ENCODE data around the gene SLFN12L. TPM values are rescaled to one million over a fixed set of nuclear protein-coding genes. Genes with fewer than 3 reads are reported as not detected.

Gene SLFN12L
- total RNA-seq, 1 experiment from 2014 or later = not detected

DNA sequence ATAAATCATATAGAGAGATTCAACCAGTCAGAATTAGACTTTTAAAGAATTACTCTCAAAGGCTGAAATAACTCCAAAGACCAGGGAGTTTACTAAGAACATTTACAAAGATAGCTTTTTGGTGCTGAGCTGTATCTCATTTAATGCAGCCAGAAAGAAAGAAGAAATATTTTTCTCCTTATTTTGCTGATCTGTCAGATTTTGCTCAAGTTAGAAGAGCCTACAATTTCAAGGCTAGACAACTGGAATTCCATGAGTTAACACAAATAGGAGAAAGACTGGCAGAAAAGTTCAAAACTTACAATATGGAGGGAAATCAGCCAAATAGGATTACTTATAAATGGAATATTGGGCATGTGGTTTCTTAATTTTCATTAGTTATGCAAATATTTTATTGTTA, 99.0 kb downstream of the SLFN12L start:
- Histone ChIP-seq H3K9ac (ENCODE audit: extremely low read depth, insufficient read length, low read length) (no peak overlapping the region), H2BK5ac (ENCODE audit: insufficient read length, low read length) (no peak overlapping the region), H3K27me3 (ENCODE audit: insufficient read depth, low read length) (peaks cover 5% of the 10 kb centered on the region; the same call in 1 of the 2 replicates), H3K14ac (ENCODE audit: insufficient read depth, low read length) (no peak overlapping the region), H4K91ac (ENCODE audit: insufficient read length, low read depth, low read length) (no peak overlapping the region), H2BK20ac (ENCODE audit: low read depth, low read length, poor library complexity, severe bottlenecking) (no peak overlapping the region), H3K27ac (ENCODE audit: insufficient read length, low read depth, low read length) (no peak overlapping the region), H3K4me1 (ENCODE audit: insufficient read depth, low read length) (no peaks in the 10 kb centered on the region; the same call in none of the 2 replicates), H3K56ac (ENCODE audit: insufficient read length, low read depth, low read length) (no peak overlapping the region), H3K9me3 (ENCODE audit: control insufficient read depth, low read depth, low read length) (no peaks in the 10 kb centered on the region), H4K5ac (ENCODE audit: insufficient read length, low read depth, low read length) (no peak overlapping the region), H2BK15ac (ENCODE audit: low read depth, low read length) (no peak overlapping the region), H3T11ph (ENCODE audit: low read length) (no peak overlapping the region), H3K18ac (ENCODE audit: insufficient read length, low read depth, low read length) (no peak overlapping the region), H2BK12ac (ENCODE audit: insufficient read length, low read depth, low read length) (no peak overlapping the region), H2AK5ac (ENCODE audit: insufficient read length, low read length) (no peak overlapping the region), H3K79me2 (ENCODE audit: insufficient read depth, low read length) (no peaks in the 10 kb centered on the region), H3K4me2 (ENCODE audit: insufficient read depth, insufficient read length, low read length) (no peak overlapping the region), H3K23ac (ENCODE audit: insufficient read length, low read depth, low read length) (no peak overlapping the region), H3K23me2 (ENCODE audit: insufficient read length, low read depth, low read length, poor library complexity, severe bottlenecking) (no peaks in the 10 kb centered on the region), H4K20me1 (ENCODE audit: control insufficient read depth, insufficient read depth, insufficient read length) (no peaks in the 10 kb centered on the region), H2BK120ac (ENCODE audit: low read depth, low read length, poor library complexity, severe bottlenecking) (no peak overlapping the region), H4K8ac (replicated peaks; ENCODE audit: insufficient read length, low read depth, low read length) (no peak overlapping the region), H3K4ac (ENCODE audit: low read depth, low read length) (no peak overlapping the region), H2AFZ (ENCODE audit: low read length) (no peak overlapping the region), H3K79me1 (ENCODE audit: insufficient read depth, low read depth, low read length, poor library complexity, severe bottlenecking) (no peaks in the 10 kb centered on the region)
- no peak for DNase-seq
- H3K4me1 Mint-ChIP-seq = peaks cover 19 to 23% of the 10 kb centered on the region in 2 experiments
- peaks cover 29% of the 10 kb centered on the region for H3K27me3 Mint-ChIP-seq (ENCODE audit: low read depth)
- H3K36me3 Mint-ChIP-seq (ENCODE audit: insufficient read depth in 1 of 3, low read depth in 3 of 3) = peaks cover 0 to 2% (median 0%) of the 10 kb centered on the region in 3 experiments; a peak in 3 of 7 replicates
- H3K4me3 Mint-ChIP-seq = no peak overlapping the region
- H3K9me3 Mint-ChIP-seq = no peaks in the 10 kb centered on the region; a peak in 1 of 5 replicates
- no peak for TF ChIP-seq CTCF (conservative IDR thresholded peaks at IDR 0.05)
- H3K27ac Mint-ChIP-seq = no peak overlapping the region
